ENCODE data around the gene ATP11B.

ATP11B gene

DNA sequence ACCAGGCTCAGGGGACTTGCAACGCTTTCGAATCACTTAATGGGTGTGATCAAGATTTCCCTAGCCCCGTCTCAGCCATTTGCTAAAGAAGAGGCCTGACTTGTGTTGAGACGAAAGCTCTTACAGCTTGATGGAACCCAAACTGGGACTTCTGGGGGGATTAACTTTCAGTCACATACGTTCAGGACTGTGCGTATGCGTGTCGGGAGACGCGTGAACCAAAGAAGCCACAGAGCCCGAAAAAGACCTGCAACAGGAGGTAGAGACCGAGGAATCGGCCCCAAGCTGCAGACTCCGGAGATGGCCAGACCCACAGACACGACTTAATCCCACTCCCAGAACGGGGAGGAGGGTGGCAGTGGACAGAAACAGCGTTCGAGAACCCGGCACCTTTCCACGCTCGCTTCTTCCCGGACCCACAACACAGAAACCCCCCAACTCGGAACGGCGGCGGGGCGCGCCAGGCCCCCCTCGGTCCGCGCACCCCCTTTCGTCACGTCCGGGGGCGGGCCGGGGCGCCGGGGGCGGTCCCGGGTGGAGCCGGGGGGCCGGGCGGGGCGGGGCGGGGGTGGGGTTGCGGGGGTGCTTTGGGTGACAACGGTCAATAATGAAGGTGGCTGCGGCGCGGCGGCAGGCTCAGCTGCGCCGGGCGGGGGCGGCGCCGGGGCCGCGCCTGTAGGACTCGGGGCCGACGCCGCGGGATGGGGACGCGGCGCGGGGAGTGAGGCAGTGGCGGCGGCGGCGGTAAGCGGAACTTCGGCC lies at the start of gene ATP11B:
TSS of gene ATP11B (plus strand) at position 604 of the 762 bp plus-strand sequence. CDS start 256 bp downstream, outside the sequence.
- DNase-seq = no peak

DNA sequence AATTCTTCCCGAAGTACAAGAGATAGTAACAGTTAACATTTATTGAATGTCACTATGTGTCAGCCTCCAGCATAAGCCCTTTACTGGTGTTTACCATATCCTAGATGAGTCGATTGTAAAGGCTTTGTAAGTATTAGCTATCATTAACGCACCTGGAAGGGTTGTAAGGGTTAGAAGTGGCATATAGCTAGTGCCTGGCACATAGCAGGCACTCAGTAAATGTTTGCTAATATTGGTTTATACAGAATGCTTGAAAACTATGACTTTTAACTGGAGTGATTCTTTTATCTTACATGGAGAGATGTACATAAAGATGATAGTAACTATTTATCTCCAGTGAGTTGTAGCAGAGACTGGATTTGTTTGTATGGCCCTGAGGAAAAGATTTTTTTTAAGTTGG lies 46.3 kb upstream of the ATP11B start:
- DNase-seq = no peak

DNA sequence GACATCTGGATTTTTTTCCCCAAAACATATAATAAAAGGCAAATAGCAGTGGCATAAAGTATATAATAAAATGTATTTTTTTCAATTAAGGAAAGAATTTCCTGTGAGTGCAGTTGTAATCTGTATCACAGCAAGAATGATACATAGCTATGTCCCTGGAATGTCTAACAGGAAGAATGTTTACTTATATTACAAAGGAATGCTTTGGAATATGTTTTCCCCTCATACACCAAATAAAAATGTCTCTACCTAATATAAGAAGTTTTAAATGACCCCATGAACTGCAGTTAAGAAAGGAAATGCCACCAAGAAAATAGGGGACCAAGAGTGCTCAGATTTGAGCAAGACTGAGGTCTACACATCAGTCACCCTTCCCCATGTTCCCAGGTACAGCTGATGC lies 38.0 kb upstream of the ATP11B start:
- no peak for DNase-seq

DNA sequence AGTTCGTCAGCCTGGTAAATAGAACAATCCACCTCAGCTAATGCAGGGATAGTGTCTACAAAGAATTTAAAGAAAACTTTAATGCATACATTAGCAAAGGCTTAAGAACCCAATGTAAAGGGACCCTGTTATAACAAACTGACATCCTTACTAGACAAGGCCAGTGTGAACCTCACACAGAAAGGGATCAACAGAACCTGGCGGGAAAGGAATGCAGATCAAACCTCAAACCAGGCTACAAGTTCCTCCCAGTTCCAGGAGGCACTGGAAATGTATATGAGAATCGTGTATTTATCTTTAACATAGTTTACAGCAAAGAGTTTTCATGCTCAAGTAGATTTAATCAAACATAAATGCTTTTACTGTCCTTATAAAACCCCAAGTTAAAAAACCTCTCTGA lies 37.6 kb upstream of the ATP11B start:
- no peak for DNase-seq

DNA sequence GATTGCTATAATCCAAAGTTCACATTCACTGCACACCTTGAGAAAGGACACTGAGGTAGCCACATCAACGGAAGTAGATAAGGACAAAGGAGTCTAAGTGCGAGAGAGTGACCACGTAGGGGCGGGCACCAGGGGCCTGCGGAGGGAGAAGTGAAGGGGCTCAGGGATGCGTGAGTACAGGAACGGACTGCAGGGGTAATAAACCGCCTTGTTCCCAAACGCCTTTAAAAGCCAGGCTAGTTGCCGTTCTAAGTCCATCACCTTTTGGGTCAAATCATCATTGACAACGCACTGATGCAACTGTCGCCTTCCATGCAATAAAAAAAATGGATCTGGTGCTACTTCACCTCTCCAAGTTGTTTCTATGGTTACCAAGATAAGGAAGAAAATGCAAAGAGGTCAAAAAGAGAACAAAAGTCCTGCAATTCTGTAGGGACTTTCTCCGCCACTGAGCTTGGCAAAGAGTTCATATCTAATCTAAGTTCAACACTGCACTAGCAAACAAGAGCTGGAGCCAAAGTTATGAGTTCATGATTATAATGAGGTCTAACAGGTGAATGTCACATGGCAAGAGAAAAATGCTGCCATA lies 32.6 kb upstream of the ATP11B start:
- no peak for DNase-seq

DNA sequence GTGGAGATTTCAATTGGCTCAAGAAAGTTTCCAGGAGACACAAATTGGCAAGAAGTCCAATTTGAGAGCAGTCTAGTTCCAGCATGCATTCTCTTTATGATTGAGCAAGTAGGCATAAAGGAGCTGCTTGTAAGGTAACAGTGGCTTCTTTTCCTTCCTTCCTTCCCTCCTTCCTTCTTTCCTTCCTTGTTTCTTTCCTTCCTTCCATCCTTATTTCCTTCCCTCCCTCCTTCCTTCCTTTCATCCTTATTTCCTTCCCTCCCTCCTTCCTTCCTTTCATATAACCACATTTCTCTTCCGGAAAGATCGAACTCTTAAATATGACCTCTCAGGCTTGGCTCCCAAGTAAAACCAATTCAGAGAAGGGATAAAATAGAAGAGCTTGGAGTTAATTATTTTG lies 29.4 kb upstream of the ATP11B start:
- DNase-seq = no peak

DNA sequence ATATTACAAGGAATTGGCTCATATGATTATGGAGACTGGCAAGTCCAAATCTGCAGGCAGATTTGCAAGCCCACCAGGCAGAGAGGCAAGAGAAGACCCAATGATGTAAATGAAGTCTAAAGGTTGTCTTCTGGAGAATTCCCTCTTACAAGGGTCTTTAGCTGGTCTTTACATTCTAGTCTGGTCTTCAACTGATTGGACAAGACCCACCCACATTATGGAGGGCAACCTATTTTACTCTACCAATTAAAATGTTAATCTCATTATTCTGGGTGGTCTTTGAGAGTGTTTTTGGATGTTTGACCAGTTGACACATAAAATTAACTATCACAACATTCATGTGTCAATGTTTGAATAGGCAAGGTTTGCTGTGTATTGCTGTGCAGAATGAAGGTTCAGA lies 28.0 kb upstream of the ATP11B start:
- no peak for DNase-seq

DNA sequence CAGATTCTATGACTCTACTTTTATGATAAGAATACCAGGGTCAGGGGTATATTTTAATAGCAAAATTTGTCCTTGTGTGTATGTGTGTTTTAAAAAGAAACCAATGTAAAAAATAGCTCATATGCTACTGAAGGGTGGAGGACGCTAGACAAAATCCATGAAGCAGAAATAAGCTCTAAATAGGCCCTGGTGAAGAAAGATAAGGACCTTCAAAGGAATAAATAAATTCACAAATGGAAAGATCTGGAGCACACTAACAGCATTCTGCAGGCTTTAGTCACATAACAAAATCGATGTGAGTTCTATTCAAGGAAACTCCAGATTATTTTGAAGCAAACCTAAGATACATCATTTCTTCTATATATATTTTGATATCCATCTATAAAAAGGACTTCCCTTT lies 27.2 kb upstream of the ATP11B start:
- DNase-seq = no peak

DNA sequence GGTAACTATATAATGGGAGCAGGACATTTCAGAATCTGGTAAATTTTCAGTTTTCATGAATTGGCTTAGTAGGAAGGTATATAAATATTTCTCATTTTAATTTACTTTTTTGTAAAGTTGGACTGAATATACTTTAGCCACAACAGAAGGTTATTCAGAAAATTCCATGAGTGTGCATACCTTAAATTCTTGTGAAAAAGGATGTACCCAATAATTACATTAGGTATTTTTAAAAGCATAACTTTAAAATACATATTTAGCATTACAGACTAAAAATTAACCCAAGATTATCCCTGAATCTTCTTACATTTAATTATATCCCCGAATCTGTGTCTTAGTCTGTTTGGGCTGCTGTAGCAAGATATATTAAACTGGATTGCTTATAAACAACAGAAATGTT lies 24.9 kb upstream of the ATP11B start:
- no peak for DNase-seq

DNA sequence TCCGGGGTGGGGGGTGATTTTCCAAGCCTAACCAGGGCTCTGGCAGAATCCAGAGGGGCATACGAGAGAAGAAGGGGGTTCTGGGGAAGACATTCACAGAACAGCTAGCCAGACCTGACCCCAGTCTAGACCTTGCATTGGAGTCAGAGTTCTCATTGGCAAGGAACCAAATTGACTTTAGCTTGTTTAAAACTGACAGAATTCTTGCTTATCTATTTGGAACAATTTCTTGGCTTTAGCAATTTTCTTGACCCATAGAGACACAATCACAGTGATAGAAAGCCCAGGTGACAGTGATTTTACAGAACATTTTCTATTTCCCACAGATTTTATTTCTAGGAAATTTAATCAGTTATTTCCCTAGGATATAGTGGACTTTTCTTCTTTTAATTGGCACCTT lies 23.6 kb upstream of the ATP11B start:
- DNase-seq = no peak

DNA sequence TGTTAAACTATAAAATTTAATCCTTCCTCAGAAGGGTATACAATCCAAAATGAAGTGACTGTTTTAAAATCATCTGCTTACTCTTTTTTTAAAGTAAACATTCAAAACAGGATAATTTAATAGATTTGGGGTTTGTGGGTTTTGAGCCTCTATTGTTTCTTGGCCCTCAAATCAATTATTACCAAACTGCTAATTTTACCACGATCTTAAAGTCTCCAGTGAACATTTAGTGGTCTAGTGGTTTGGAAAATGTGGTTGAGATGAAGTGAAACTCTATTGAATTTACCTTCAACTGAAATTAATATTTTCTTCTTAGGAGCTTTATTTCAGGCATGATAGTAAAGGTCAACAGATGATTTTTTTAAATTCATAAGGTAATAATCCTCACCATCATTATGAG lies 11.2 kb upstream of the ATP11B start:
- DNase-seq = no peak

DNA sequence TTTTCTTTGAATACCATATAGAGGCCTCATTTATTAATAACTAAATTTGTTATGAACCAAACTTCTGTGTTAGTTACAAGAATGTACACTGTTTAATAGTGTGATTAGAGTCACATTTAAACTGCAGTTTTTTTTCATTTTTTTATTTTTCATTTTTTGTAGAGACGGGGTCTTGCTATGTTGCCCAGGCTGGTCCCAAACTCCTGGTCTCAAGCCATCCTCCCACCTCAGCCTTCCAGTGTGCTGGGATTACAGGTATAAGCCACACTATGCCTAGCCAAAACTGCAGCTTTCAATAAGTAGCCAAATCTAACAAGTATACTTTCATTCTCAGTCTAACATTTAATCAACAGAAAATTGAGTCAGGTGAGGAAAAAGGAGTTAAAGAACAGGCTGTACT lies 10.2 kb upstream of the ATP11B start:
- no peak for DNase-seq

DNA sequence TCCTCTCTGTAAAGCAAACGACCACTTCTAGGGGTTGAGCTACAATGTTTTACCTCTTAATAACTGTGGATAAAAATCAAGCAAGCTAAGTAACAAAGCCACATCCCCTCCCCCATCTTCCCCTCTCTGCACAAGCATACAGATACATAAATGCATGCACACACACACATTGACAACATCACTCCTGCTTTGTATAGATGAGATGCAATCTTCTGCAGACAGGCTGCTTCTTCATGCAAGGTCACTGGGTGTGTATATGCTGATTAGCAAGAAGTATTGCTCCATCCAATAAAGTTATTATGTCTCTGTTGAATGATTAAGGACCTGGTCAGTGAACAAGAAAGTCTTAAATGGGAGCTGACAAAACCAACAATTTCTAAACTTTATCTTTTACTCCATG lies 8.8 kb upstream of the ATP11B start:
- no peak for DNase-seq

DNA sequence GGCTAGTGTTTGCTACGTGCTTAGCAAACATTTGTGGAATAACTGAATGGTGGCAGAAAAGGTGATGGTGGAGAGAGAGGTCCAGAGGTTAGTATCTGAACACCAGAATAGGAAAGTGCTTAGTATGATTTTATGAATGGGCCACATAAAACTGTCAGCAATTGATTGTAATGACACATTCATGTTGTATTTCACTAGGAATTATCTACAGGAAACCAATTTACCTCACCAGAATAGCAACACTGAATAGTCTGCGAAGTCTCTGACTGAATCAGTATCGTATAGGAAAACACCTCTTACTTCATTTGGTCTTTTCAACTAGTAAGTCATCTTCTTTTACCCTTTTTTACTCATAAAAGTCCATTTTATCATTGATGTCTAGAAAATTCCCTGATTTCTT lies 8.2 kb upstream of the ATP11B start:
- DNase-seq = no peak

DNA sequence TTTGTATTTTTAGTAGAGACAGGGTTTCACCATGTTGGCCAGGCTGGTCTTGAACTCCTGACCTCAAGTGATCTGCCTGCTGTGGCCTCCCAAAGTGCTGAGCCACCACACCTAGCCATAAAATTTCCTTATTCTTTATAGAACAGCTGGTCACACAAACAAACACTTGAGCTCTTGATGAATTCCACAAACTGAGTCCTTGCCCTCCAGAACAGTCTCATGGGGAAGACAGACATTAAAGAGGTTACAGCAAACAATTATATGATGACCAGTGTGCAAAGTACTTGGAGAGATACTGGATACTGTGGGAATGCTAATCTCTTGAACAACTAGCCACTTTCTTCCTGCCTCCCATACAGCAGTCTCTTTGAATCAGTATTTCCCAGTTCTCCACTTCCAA lies 7.5 kb upstream of the ATP11B start:
- no peak for DNase-seq

DNA sequence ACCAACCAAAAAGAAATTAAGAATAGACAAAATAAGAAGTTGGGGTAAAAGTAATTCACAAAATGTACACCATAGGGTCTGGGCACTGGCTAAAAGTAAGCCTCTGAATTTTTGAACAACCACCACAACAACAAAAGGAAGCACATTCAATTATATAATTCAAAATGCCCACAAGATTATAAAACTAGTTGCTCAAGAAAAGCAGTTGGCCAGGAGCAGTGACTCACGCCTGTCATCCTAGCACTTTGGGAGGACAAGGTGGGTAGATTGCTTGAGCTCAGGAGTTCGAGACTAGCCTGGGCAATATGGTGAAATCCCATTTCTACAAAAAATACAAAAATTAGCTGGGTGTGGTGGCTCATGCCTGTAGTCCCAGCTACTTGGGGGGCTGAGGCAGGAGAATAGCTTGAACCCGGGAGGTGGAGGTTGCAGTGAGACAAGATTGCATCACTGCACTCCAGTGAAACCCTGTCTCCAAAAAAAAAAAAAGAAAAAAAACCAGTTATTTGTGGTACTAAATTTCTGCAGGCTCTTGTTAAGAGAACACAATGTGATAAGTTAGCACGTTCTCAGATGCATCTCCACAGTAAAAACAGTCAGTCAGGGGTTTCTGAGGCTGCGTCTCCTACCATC lies 6.6 kb upstream of the ATP11B start:
- DNase-seq = no peak

DNA sequence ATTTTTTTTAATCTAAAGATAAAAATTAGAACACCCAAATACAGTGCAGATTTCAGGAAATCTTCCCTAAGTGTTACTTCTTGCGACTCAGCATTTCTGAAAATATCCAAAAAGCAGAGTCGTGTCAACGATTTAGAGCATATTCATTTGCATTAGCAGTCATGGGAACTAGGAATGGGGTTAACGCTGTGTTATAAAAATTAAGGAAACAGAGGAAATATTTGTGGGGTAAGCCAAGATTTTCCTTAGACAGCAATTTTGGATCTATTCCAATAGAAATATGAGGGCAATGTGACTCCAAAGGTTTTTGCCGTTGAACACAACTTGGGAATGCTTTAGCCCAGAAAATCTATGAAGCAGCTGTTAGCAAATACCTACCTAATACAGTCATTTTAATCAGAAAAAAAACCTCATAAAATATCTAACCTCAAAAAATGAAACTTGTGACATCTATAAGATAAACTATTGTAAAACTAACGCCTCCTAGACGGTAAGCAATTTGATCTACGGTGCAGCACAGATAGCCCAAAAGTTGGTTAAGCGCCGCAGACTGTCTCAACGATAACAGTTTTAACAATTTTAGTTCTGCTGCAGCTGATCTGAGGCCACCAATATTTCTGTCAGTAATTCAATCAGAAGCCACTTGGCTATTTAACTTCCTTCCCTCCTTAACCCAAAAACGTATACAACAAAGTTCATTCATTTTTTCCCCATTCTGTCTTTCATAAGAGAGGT lies 5.8 kb upstream of the ATP11B start:
- no peak for DNase-seq

DNA sequence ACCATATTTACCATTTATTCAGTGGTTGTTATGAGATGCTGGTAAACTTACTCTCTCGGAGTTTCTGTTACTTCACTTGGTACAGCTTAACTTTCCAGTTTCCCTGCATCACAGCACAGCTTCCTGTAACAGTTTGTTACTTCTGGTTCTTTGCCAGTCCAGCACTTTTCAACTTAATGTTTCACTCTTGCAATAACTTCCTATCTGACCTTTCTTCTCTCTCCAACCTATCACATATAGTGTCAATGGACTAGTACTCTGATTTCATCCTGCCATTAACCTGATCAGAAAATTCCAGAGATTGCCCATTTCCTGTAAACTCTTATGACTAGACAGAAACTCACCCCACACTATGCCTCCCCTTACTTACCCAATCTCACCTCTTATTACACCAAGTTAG lies 3.9 kb upstream of the ATP11B start:
- DNase-seq = no peak

DNA sequence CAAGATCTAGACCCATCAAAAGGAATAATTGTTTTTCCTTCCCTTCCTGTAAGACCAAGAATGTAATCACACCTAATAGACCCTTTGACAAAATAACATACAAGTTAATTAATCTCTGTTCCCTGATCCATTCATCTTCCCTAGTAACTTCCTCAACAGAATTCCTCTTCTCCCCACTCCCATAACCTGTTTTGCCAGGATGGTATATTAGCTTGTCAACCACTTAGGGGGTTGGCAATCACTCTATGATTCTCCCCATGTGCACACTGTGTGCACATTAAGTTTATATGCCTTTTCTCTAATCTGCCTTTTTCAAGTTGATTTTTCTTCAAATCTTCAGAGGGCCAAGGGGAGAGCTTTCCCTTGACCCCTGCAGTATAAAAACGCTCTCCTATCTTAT lies 2.7 kb upstream of the ATP11B start:
- no peak for DNase-seq

DNA sequence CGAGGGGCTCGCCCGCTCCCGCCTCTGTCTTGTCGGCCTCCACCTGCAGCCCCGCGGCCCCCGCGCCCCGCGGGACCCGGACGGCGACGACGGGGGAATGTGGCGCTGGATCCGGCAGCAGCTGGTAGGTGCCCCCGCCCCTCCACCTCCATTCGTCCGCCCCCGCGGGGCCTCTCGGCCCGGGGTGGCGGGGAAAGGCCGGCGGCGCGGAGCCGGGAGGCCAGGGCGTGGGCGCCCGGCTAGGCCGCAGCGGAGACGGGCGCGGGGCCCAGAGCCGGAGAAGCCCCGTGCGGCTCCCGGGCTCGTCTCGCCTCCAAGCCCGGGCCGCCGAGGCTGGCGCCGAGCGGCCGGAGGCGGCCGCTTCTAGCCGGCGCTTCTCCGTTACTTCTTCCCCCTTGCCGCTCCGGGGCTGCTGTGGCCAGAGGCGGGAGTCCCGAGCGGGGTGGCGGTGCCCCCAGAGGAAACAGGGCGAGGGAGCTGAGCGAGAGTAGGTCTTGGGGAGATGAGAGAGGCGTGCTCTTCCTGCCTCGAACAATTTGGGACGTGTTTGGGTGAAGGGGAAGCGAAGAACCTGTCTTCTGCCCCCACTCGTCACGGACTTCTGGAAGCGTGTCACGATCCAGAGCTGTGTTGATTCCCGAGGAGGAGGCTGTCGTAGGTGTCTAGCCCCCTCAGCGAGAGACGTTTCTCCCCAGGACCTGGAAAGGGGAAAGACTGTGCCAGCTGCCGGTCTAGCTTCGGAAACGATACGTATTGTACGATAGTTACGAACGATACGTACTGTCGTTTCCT lies 555 bp downstream of the ATP11B start:
- no peak for DNase-seq

DNA sequence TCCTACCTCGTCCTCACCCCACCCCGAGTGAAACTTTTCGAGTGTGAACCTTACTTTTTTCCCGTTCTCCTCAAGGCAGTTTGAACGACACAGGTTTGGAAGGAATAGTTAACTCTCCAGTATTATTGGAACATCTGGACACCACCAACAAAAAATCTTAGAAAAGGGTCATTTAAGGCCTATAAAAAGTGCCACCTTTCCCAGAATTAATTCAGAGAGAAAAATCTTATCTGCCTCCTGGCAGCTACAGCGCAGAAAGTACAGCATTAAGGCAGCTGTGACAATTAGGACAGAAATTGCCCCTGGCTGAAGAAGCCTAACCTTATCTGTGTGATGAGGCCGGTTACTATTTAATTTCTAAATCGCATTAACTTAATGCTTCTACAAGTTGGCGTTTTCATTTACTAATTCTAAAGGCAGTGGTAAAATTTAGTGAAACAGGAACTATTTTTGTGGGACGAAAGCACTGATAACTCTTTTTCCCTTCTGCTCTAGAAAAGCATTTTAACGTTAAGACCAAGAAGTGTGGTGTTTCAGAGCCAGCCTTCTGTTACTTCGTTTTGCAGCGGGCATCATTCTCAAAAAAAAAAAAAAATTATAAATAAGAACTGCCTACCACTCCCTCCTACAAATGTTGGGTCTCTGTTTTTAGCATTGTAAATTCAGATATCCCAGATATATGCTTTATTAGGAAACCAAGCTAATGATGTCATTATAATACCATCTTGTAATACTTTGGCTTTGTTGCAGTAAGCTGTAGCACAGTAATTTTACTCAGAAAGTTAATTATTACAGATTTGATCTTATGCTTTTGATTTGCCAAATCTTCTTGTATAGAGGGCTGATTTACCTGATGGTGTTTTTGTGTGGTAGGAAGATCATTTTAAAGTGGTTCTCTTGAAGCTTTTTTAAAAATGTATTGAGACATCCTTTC lies 1.4 kb downstream of the ATP11B start:
- no peak for DNase-seq

DNA sequence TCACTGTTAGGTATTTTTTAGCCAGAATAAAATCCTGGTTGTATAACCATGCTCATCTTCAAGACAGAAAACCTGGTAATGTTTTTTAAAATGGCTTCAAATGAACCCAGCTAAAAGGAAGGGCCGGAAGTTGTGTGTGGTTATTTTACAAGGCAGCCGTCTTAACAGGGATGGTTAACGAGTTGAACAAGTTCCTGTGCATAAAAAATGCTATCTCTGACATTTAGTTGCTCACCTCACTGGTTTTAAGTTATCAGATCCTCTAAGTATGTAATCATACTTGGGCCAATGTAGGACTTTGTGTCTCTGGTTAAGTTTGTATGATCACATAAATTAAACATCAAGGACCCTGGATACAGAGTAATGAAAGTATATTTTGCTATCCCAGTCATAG lies 2.1 kb downstream of the ATP11B start:
- DNase-seq = no peak
